H9 (cell line): Measurements from ENCODE around the gene CNN3. TPM values are rescaled to one million over a fixed set of nuclear protein-coding genes. Genes with fewer than 3 reads are reported as not detected.

Experiments used
- DNase-seq: peaks from one replicate; pipeline ENCODE4 v3.0.0-alpha.2; 2017
- H2AFZ ChIP-seq: one replicate; pipeline ENCODE4 v1.6.1; 2013; ENCODE audit warnings: mild to moderate bottlenecking, low read length, control low read depth, moderate library complexity
- H2AK5ac ChIP-seq: 2 replicates; pipeline ENCODE4 v1.6.1; 2013; ENCODE audit warnings: low read length, control low read depth, mixed read lengths; ENCODE audit not compliant: insufficient read length
- H2BK120ac ChIP-seq: one replicate; pipeline ENCODE4 v1.6.1; 2013; ENCODE audit warnings: low read depth, mild to moderate bottlenecking, low read length, control low read depth, inconsistent platforms; ENCODE audit not compliant: poor library complexity, severe bottlenecking
- H2BK12ac ChIP-seq: 2 replicates; pipeline ENCODE4 v1.6.1; 2013; ENCODE audit warnings: low read length, control low read depth, mixed read lengths, low read depth; ENCODE audit not compliant: insufficient read length
- H2BK15ac ChIP-seq: 2 replicates; pipeline ENCODE4 v1.6.1; 2013; ENCODE audit warnings: low read depth, low read length, control low read depth
- H2BK20ac ChIP-seq: one replicate; pipeline ENCODE4 v1.6.1; 2013; ENCODE audit warnings: low read depth, mild to moderate bottlenecking, low read length, control low read depth, inconsistent platforms; ENCODE audit not compliant: poor library complexity, severe bottlenecking
- H2BK5ac ChIP-seq: 2 replicates; pipeline ENCODE4 v1.6.1; 2013; ENCODE audit warnings: low read length, control low read depth, mixed read lengths; ENCODE audit not compliant: insufficient read length
- H3K14ac ChIP-seq: 2 replicates; pipeline ENCODE4 v1.6.1; 2013; ENCODE audit warnings: low read length, control low read depth; ENCODE audit not compliant: insufficient read depth
- H3K18ac ChIP-seq: 2 replicates; pipeline ENCODE4 v1.6.1; 2013; ENCODE audit warnings: low read depth, mild to moderate bottlenecking, mixed read lengths, low read length, control low read depth; ENCODE audit not compliant: insufficient read length
- H3K23ac ChIP-seq: 2 replicates; pipeline ENCODE4 v1.6.1; 2013; ENCODE audit warnings: low read length, control low read depth, mixed read lengths, low read depth; ENCODE audit not compliant: insufficient read length
- H3K23me2 ChIP-seq: 2 replicates; pipeline ENCODE4 v1.6.1; 2013; ENCODE audit warnings: low read depth, mild to moderate bottlenecking, mixed read lengths, low read length, control low read depth; ENCODE audit not compliant: insufficient read length, poor library complexity, severe bottlenecking
- H3K27ac ChIP-seq: 2 replicates; pipeline ENCODE4 v1.5.1; 2013; ENCODE audit warnings: low read length, control low read depth, mixed read lengths, low read depth; ENCODE audit not compliant: insufficient read length
- H3K27me3 ChIP-seq: 2 replicates; pipeline ENCODE4 v1.6.1; 2013; ENCODE audit warnings: low read length, control low read depth, inconsistent platforms; ENCODE audit not compliant: insufficient read depth
- H3K4ac ChIP-seq: 2 replicates; pipeline ENCODE4 v1.6.1; 2013; ENCODE audit warnings: low read depth, mild to moderate bottlenecking, control low read depth, inconsistent platforms, low read length, moderate library complexity
- H3K4me1 ChIP-seq: 2 replicates; pipeline ENCODE4 v1.6.1; 2013; ENCODE audit warnings: low read length, control low read depth, inconsistent platforms; ENCODE audit not compliant: insufficient read depth
- H3K4me2 ChIP-seq: 2 replicates; pipeline ENCODE4 v1.6.1; 2013; ENCODE audit warnings: low read length, control low read depth, mixed read lengths; ENCODE audit not compliant: insufficient read length, insufficient read depth
- H3K56ac ChIP-seq: 2 replicates; pipeline ENCODE4 v1.6.1; 2013; ENCODE audit warnings: low read depth, mild to moderate bottlenecking, mixed read lengths, low read length, control low read depth; ENCODE audit not compliant: insufficient read length
- H3K79me1 ChIP-seq: 2 replicates; pipeline ENCODE4 v1.6.1; 2013; ENCODE audit warnings: low read depth, mild to moderate bottlenecking, moderate library complexity, low read length, control low read depth, inconsistent platforms; ENCODE audit not compliant: insufficient read depth, poor library complexity, severe bottlenecking
- H3K79me2 ChIP-seq: 2 replicates; pipeline ENCODE4 v1.6.1; 2013; ENCODE audit warnings: low read length, control low read depth, inconsistent platforms; ENCODE audit not compliant: insufficient read depth
- H3K9ac ChIP-seq: 2 replicates; pipeline ENCODE4 v1.6.1; 2013; ENCODE audit warnings: low read length, control low read depth, mixed read lengths; ENCODE audit not compliant: insufficient read length; ENCODE audit errors: extremely low read depth
- H3K9me3 ChIP-seq: one replicate; pipeline ENCODE4 v1.6.1; 2013; ENCODE audit warnings: low read depth, low read length, inconsistent platforms; ENCODE audit not compliant: control insufficient read depth
- H3T11ph ChIP-seq: one replicate; pipeline ENCODE4 v1.6.1; 2013; ENCODE audit warnings: mild to moderate bottlenecking, low read length, control low read depth, inconsistent platforms
- H4K20me1 ChIP-seq: one replicate; pipeline ENCODE4 v1.6.1; 2013; ENCODE audit not compliant: control insufficient read depth, insufficient read length, insufficient read depth
- H4K5ac ChIP-seq: 2 replicates; pipeline ENCODE4 v1.6.1; 2013; ENCODE audit warnings: low read depth, mild to moderate bottlenecking, mixed read lengths, low read length, control low read depth; ENCODE audit not compliant: insufficient read length
- H4K8ac ChIP-seq: replicated peaks from 2 replicates; pipeline ENCODE4 v1.6.1; 2013; ENCODE audit warnings: low read length, control low read depth, mixed read lengths, low read depth; ENCODE audit not compliant: insufficient read length
- H4K91ac ChIP-seq: 2 replicates; pipeline ENCODE4 v1.6.1; 2013; ENCODE audit warnings: low read depth, mild to moderate bottlenecking, moderate library complexity, mixed read lengths, low read length, control low read depth; ENCODE audit not compliant: insufficient read length
- H3K27ac Mint-ChIP-seq, 3 experiments: 2 replicates in 2 of 3; 3 replicates in 1 of 3; pipeline ENCODE4 v1.8.0; 2020 to 2021; ENCODE audit warnings: mixed read lengths in 3 of 3, mild to moderate bottlenecking in 1 of 3, moderate library complexity in 1 of 3
- H3K27me3 Mint-ChIP-seq: 2 replicates; pipeline ENCODE4 v1.8.0; 2021; ENCODE audit warnings: low read depth, mild to moderate bottlenecking, moderate library complexity, mixed read lengths
- H3K36me3 Mint-ChIP-seq, 3 experiments: 2 replicates in 2 of 3; 3 replicates in 1 of 3; pipeline ENCODE4 v1.8.0; 2020 to 2021; ENCODE audit warnings: low read depth in 3 of 3, mixed read lengths in 3 of 3; ENCODE audit not compliant: insufficient read depth in 1 of 3
- H3K4me1 Mint-ChIP-seq, 2 experiments: 2 replicates each; pipeline ENCODE4 v1.8.0; 2020; ENCODE audit warnings: mixed read lengths in 2 of 2
- H3K4me3 Mint-ChIP-seq, 2 experiments: 2 replicates in 1 of 2; 3 replicates in 1 of 2; pipeline ENCODE4 v1.8.0; 2020 to 2021; ENCODE audit warnings: mild to moderate bottlenecking in 2 of 2, mixed read lengths in 2 of 2, moderate library complexity in 1 of 2
- H3K9me3 Mint-ChIP-seq, 2 experiments: 2 replicates in 1 of 2; 3 replicates in 1 of 2; pipeline ENCODE4 v1.8.0; 2020; ENCODE audit warnings: mild to moderate bottlenecking in 2 of 2, mixed read lengths in 2 of 2, moderate library complexity in 1 of 2
- WGBS: extraction: QIAGEN DNeasy Blood & Tissue Kit; methylation state at CpG from one replicate; pipeline ENCODE4 v1.1.7; 2013; ENCODE audit warnings: missing lambda C conversion rate, low lambda C conversion rate, mixed read lengths; ENCODE audit not compliant: insufficient read length; ENCODE audit errors: extremely low coverage; 5-methylcytosine and 5-hydroxymethylcytosine counted together
- total RNA-seq: library from RNA; stranded (reverse); gene quantifications from 2 replicates; pipeline ENCODE4 v1.2.1, GENCODE V29; 2021
- TF ChIP-seq, protein P1 (sequence below): fragments of 200-600 bp; sonication (generic); conservative IDR thresholded peaks from 3 replicates; pipeline ENCODE4 v1.8.0; 2021; ENCODE audit warnings: antibody characterized with exemption, mild to moderate bottlenecking

CNN3 gene
- total RNA-seq, 1 experiment from 2014 or later, result 279 TPM

GRCh38 chr1:94929351-94930217, 2.7 kb upstream of the CNN3 start:
- H4K91ac ChIP-seq, result no peak overlapping the region
- H3K4me3 Mint-ChIP-seq, result peak overlapping the region; percentile 3 to 94; a peak in 4 of 5 replicates
- no CpG with 5 or more reads among the region's 11 CpGs for WGBS
- H3K79me2 ChIP-seq, result peaks cover 8% of the 10 kb centered on the region; the same call in 1 of the 2 replicates
- no peak overlapping the region for H2BK20ac ChIP-seq
- no peak overlapping the region for H3K14ac ChIP-seq
- H3K27ac Mint-ChIP-seq, result no peak overlapping the region
- H3K79me1 ChIP-seq, result no peaks in the 10 kb centered on the region
- peaks cover 0 to 2% of the 10 kb centered on the region in 2 experiments; a peak in 1 of 5 replicates for H3K9me3 Mint-ChIP-seq
- H3T11ph ChIP-seq, result no peak overlapping the region
- H3K27ac ChIP-seq, result no peak overlapping the region
- no peaks in the 10 kb centered on the region for H3K9me3 ChIP-seq
- H3K4me2 ChIP-seq, result peak overlapping the region; percentile 76
- no peak overlapping the region for H2AFZ ChIP-seq
- no peaks in the 10 kb centered on the region for H3K27me3 ChIP-seq
- TF ChIP-seq, protein P1, sequence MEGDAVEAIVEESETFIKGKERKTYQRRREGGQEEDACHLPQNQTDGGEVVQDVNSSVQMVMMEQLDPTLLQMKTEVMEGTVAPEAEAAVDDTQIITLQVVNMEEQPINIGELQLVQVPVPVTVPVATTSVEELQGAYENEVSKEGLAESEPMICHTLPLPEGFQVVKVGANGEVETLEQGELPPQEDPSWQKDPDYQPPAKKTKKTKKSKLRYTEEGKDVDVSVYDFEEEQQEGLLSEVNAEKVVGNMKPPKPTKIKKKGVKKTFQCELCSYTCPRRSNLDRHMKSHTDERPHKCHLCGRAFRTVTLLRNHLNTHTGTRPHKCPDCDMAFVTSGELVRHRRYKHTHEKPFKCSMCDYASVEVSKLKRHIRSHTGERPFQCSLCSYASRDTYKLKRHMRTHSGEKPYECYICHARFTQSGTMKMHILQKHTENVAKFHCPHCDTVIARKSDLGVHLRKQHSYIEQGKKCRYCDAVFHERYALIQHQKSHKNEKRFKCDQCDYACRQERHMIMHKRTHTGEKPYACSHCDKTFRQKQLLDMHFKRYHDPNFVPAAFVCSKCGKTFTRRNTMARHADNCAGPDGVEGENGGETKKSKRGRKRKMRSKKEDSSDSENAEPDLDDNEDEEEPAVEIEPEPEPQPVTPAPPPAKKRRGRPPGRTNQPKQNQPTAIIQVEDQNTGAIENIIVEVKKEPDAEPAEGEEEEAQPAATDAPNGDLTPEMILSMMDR, result no peak
- peaks cover 17% of the 10 kb centered on the region; the same call in 1 of the 2 replicates for H3K4me1 ChIP-seq
- no peaks in the 10 kb centered on the region for H3K27me3 Mint-ChIP-seq
- H3K23ac ChIP-seq, result no peak overlapping the region
- no peak overlapping the region for H2AK5ac ChIP-seq
- H3K36me3 Mint-ChIP-seq, result peaks cover 11 to 18% (median 15%) of the 10 kb centered on the region in 3 experiments
- DNase-seq, result no peak
- no peak overlapping the region for H2BK120ac ChIP-seq
- H4K20me1 ChIP-seq, result no peaks in the 10 kb centered on the region
- no peak overlapping the region for H3K9ac ChIP-seq
- H3K18ac ChIP-seq, result no peak overlapping the region
- H4K8ac ChIP-seq, result no peak overlapping the region
- no peak overlapping the region for H3K4ac ChIP-seq
- peaks cover 18% of the 10 kb centered on the region for H3K23me2 ChIP-seq
- no peak overlapping the region for H3K56ac ChIP-seq
- peaks cover 36 to 40% of the 10 kb centered on the region in 2 experiments for H3K4me1 Mint-ChIP-seq
- no peak overlapping the region for H2BK5ac ChIP-seq
- H4K5ac ChIP-seq, result no peak overlapping the region
- no peak overlapping the region for H2BK12ac ChIP-seq
- no peak overlapping the region for H2BK15ac ChIP-seq
